Measurements from ENCODE around the gene CALD1.

- TF ChIP-seq ZNF274 (IDR thresholded peaks at IDR 0.05; ENCODE audit: low read length): no peak
- no peak for TF ChIP-seq ZNF274 (tag by site-specific recombination; IDR thresholded peaks at IDR 0.05; ENCODE audit: borderline replicate concordance)
- no peak for TF ChIP-seq CTCF (tag by site-specific recombination; IDR thresholded peaks at IDR 0.05)
- no peak for TF ChIP-seq ZNF23 (tag by site-specific recombination; IDR thresholded peaks at IDR 0.05; ENCODE audit: borderline replicate concordance)
- TF ChIP-seq ZFP3 (tag by site-specific recombination; IDR thresholded peaks at IDR 0.05; ENCODE audit: low read depth): no peak
- TF ChIP-seq ZNF354C (tag by site-specific recombination; IDR thresholded peaks at IDR 0.05; ENCODE audit: borderline replicate concordance, low read depth): no peak
These were observed 183.6 kb downstream of the CALD1 start for GRCh38 chr7:134963036-134963435.

All from HEK293 (cell line).